Stimulated activated effector memory CD8-positive, alpha-beta T cell treated with anti-CD3 and anti-CD28 coated beads, Interleukin-12 subunit alpha, Interleukin-12 subunit beta, amount 100 ng/mL, for 72 hours (primary cell): Measurements from ENCODE around the gene TBCB.
"Not testable (repeated sequence)": the region's sequence is repeated elsewhere in the genome, so short reads cannot be mapped to it uniquely, and the experiment has no call there.

Source experiments
- ATAC-seq: fragments of 150-1000 bp; cut with Tn5 transposase; 2 replicates; pipeline ENCODE4 v1.10.0; 2021
- DNase-seq, 2 donors: peaks; one replicate each; pipeline ENCODE4 v3.0.0; 2021 to 2022; ENCODE audit warnings: low spot score in 2 of 2
- H3K27ac Mint-ChIP-seq: one replicate; pipeline ENCODE4 v1.8.0; 2022; ENCODE audit warnings: mild to moderate bottlenecking, mixed read lengths
- H3K36me3 Mint-ChIP-seq: one replicate; pipeline ENCODE4 v1.8.0; 2022; ENCODE audit warnings: mild to moderate bottlenecking, mixed read lengths
- H3K4me1 Mint-ChIP-seq: one replicate; pipeline ENCODE4 v1.8.0; 2022; ENCODE audit warnings: mixed read lengths
- H3K4me3 Mint-ChIP-seq: one replicate; pipeline ENCODE4 v1.8.0; 2022; ENCODE audit warnings: mild to moderate bottlenecking, mixed read lengths
- H3K9me3 Mint-ChIP-seq: one replicate; pipeline ENCODE4 v1.8.0; 2022; ENCODE audit warnings: mixed read lengths

Gene TBCB

GRCh38 chr19:36169084-36169760 is 54.0 kb downstream of the TBCB start:
- Mint-ChIP-seq H3K9me3 (no peaks in the 10 kb centered on the region), H3K27ac (no peak overlapping the region), H3K4me3 (no peak overlapping the region), H3K36me3 (no peaks in the 10 kb centered on the region), H3K4me1 (peaks cover 6% of the 10 kb centered on the region)
- DNase-seq (no peak), ATAC-seq (no peak)

GRCh38 chr19:36172852-36173251 is 57.6 kb downstream of the TBCB start:
- Mint-ChIP-seq H3K36me3 (no peaks in the 10 kb centered on the region), H3K4me3 (no peak overlapping the region), H3K9me3 (no peaks in the 10 kb centered on the region), H3K4me1 (peaks cover 6% of the 10 kb centered on the region), H3K27ac (no peak overlapping the region)
- ATAC-seq: no peak
- DNase-seq: no peak

- ATAC-seq, H3K4me1 Mint-ChIP-seq, H3K27ac Mint-ChIP-seq, H3K4me3 Mint-ChIP-seq, H3K36me3 Mint-ChIP-seq, DNase-seq, H3K9me3 Mint-ChIP-seq: not testable (repeated sequence)
Measured at GRCh38 chr19:36173846-36174245, 58.6 kb downstream of the TBCB start.
